Left renal pelvis (tissue), 4 donors: ENCODE measurements around the gene KRT31. TPM values are rescaled to one million over a fixed set of nuclear protein-coding genes. Genes with fewer than 3 reads are reported as not detected.
"Not testable (repeated sequence)": the region's sequence is repeated elsewhere in the genome, so short reads cannot be mapped to it uniquely, and the experiment has no call there.

Source experiments
- DNase-seq, 4 donors: peaks; one replicate each; pipeline ENCODE4 v3.0.0-alpha.2; 2013; ENCODE audit warnings: low read depth in 4 of 4, low spot score in 3 of 4
- polyA plus RNA-seq, 4 donors: library from polyadenylated mRNA; unstranded; fragments of 120-200 nt; gene quantifications; one replicate each; pipeline ENCODE4 v1.2.1, GENCODE V29; 2013; ENCODE audit not compliant: insufficient read length in 4 of 4

Gene KRT31
- polyA plus RNA-seq, result under 1 TPM in 1 of 4 donors, not detected in 3; 0.08 TPM

GRCh38 chr17:41396996-41397660, at the start of gene KRT31:
KRT31 (minus strand) TSS chr17:41397608; CDS start chr17:41397539, 69 bp downstream.
- DNase-seq, result no peak

GRCh38 chr17:41446806-41447205, 49.4 kb upstream of the KRT31 start:
- no peak for DNase-seq

- no peak for DNase-seq
Measured at GRCh38 chr17:41444640-41445039, 47.2 kb upstream of the KRT31 start.

GRCh38 chr17:41444186-41444585, 46.8 kb upstream of the KRT31 start:
- DNase-seq, result no peak

GRCh38 chr17:41442739-41443138, 45.3 kb upstream of the KRT31 start:
- DNase-seq, result no peak

- DNase-seq, result no peak
Measured at GRCh38 chr17:41440531-41441033, 43.2 kb upstream of the KRT31 start, which contains the start of gene KRT38. KRT38 (minus strand) TSS chr17:41440983; CDS start chr17:41440921, 62 bp downstream.

- no peak for DNase-seq
Measured at GRCh38 chr17:41439375-41439774, 42.0 kb upstream of the KRT31 start.

- DNase-seq, result no peak
Measured at GRCh38 chr17:41437769-41438168, 40.4 kb upstream of the KRT31 start.

- DNase-seq, result no peak
Measured at GRCh38 chr17:41437254-41437653, 39.8 kb upstream of the KRT31 start.

- no peak for DNase-seq
Measured at GRCh38 chr17:41434415-41434814, 37.0 kb upstream of the KRT31 start.

- no peak for DNase-seq
Measured at GRCh38 chr17:41434005-41434404, 36.6 kb upstream of the KRT31 start.

- no peak for DNase-seq
Measured at GRCh38 chr17:41433586-41433985, 36.2 kb upstream of the KRT31 start.

- not testable (repeated sequence) for DNase-seq
Measured at GRCh38 chr17:41430376-41430775, 33.0 kb upstream of the KRT31 start.

GRCh38 chr17:41429667-41430066, 32.3 kb upstream of the KRT31 start:
- no peak for DNase-seq

GRCh38 chr17:41428591-41429291, 31.3 kb upstream of the KRT31 start:
- no peak for DNase-seq

- no peak for DNase-seq
Measured at GRCh38 chr17:41424111-41424635, 26.8 kb upstream of the KRT31 start, which contains the start of gene KRT37. KRT37 (minus strand) TSS chr17:41424585; CDS start chr17:41424523, 62 bp downstream.

GRCh38 chr17:41422586-41422985, 25.2 kb upstream of the KRT31 start:
- not testable (repeated sequence) for DNase-seq

- DNase-seq, result no peak
Measured at GRCh38 chr17:41421617-41422016, 24.2 kb upstream of the KRT31 start.

- no peak for DNase-seq
Measured at GRCh38 chr17:41421116-41421515, 23.7 kb upstream of the KRT31 start.

GRCh38 chr17:41420134-41420533, 22.7 kb upstream of the KRT31 start:
- DNase-seq, result no peak

GRCh38 chr17:41419716-41420115, 22.3 kb upstream of the KRT31 start:
- no peak for DNase-seq
